ENCODE measurements around the gene PAK5. TPM values are rescaled to one million over a fixed set of nuclear protein-coding genes. Genes with fewer than 3 reads are reported as not detected.

The PAK5 gene
- total RNA-seq, 1 donor from 2014 or later: under 0.01 TPM

DNA sequence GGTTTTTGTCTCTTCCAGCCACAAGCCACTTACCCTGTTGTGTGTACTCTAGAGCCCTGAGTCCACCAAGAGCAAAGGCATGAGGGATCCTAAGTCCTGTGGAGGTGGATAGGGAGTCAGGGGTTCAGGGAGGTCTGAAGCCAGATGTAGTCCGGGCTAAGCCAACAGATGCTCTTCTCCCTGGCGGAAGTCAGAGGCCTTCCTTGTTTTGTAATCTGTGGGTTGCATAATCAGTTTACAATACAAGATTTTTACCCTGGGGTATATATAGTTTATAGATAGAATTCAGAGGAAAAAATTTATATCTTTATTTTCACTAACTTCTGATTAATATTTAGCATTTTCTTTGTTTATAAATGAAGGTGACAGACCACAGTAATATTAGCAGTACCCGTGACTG, 315.2 kb downstream of the PAK5 start:
- no peak for DNase-seq (ENCODE audit: low read depth in 2 of 2)

DNA sequence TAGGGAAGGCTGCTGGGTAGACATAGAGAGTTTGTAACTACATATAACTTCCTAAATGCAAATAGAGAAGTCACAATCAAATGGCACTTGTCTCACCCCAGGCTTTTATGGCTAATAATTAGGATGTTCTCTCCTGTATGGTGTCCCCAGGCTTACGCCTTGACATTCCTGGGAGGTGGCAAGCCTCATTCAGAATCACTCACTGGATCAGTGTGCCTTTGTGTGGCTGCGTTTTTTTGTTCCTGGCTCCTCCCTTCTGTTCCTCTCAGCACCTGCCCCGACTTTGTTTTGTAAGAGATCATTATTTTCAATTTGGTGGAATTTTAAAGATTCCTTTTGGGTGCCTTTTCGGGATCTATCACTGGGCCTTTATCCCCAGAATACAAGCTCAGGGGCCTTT, 318.8 kb downstream of the PAK5 start:
- no peak for DNase-seq (ENCODE audit: low read depth in 2 of 2)

DNA sequence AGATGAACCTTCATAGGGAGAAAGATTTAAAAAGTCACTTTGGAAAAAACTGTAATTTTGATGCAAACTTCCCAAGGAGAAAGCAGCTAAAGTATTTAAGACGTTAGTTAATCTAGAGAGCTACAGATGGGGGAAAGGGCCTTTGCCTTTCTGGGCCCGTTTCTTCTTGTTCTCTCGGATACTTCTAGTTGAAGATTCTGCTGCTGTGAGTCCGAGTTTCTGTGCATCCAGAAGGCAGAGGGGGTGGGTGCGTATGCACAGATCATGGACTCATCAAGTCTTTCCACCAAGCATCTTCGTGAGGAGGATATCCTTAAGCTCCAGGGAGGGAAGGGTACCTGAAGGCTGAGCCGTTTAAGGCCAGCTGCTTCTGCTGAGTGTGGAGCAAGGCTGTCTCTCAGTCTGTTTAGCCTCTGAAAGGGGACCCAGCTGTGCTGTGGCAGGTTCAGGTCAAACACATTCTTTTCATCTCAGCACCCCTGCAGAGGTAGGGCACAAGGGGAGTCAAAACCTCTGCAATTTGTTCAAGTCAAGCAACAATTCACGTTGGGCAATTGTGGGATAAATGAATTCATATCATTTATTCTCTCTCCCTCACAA, 320.2 kb downstream of the PAK5 start:
- DNase-seq (ENCODE audit: low read depth in 2 of 2): no peak

DNA sequence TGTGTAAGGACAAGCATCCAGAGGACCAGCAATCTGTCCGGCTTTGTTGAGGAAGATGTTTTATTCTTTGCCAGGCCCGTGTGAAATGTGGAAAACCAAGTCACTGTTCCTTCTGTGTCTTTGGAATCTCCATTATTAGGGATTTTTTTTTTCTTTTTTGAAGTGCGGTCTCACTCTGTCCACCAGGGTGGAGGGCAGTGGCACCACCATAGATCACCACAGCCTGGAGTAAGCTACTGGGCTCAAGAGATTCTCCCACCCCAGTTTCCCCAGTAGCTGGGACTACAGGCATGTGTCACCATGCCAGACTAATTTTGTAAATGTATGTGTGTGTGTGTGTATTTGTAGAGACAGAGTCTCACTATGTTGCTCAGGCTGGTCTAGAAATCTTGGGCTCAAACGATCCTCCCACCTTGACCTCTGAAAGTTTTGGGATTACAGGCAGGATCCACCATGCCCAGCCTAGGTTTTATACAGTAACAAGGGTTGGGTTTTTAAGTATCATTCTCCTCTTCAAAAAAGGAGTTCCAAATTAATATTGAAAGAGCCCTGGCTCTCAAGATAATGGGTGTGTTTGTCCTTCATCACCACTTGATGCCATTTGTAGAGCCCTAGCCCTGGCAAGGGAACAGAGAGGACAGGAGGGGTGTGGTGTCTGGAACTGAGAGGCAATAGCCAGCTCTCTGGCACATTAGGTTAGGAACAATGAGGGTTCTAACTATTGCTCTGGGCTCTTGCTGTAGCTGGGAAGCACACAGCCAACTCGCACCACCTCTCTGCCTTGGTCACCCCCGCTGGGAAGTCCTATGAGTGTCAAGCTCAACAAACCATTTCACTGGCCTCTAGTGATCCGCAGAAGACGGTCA, 321.3 kb downstream of the PAK5 start:
- no peak for DNase-seq (ENCODE audit: low read depth in 2 of 2)

DNA sequence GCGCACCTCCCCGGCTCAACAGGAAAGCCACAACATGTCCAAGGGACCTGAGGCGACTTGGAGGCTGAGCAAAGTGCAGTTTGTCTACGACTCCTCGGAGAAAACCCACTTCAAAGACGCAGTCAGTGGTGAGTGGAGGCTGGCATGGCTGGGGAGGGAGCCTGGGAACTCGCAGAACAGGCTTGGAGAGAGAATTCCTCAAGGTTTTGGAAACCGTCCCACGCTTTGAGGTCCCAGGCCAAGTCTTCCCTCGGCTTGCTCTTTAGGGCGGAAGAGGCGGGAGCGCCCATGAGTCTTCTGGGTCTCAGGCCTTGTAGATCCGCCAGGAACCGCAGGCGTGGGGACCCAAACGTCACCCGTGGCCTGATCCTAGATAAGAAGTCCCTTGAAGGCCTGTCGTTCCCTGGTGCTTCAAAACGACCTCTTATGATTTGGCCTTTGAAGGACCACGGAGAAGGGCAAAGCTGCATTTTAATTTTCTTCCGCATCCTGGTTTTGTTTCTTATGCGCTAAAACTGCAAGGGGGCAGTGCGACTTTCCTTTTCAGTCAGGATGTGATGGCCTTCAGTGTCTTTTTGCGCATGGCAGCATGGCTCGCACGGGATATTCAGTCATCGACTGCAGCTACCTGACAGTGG, 322.5 kb downstream of the PAK5 start:
- DNase-seq (ENCODE audit: low read depth in 2 of 2): no peak

DNA sequence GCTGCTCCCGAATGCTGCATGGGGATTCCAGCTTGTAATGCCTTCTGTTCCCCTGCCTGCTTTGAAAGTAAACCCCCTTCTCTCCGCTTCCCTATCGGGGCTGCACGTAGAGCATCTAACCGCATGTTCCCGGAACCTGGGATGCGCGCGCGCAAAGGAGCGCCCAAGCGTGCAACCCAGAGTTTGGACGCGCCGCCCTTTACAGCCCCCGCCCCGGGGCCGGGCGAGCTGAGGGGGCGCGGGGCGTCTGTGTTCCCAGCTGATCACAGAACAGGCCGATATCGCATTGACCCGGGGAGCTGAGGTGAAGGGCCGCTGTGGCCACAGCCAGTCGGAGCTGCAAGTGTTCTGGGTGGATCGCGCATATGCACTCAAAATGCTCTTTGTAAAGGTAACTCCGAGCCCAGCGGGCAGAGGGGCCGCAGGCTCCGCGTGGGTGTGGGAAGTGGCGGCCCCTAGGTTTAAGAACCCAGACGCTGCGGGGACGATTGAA, 323.1 kb downstream of the PAK5 start:
- DNase-seq (ENCODE audit: low read depth in 2 of 2): no peak

DNA sequence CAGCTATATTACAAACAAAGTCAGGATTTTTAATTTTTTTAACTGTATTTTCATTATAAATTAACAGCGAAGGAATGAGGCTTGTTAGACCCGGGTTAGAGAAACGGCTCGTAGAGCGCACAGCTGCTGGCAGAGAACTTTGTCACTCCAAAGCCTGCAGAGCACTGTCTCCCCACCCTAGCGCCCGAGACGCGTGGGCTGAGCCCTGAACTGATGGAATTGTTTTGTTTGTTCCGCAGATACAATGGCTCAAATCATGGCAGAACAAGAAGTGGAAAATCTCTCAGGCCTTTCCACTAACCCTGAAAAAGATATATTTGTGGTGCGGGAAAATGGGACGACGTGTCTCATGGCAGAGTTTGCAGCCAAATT, 323.7 kb downstream of the PAK5 start:
- no peak for DNase-seq (ENCODE audit: low read depth in 2 of 2)

DNA sequence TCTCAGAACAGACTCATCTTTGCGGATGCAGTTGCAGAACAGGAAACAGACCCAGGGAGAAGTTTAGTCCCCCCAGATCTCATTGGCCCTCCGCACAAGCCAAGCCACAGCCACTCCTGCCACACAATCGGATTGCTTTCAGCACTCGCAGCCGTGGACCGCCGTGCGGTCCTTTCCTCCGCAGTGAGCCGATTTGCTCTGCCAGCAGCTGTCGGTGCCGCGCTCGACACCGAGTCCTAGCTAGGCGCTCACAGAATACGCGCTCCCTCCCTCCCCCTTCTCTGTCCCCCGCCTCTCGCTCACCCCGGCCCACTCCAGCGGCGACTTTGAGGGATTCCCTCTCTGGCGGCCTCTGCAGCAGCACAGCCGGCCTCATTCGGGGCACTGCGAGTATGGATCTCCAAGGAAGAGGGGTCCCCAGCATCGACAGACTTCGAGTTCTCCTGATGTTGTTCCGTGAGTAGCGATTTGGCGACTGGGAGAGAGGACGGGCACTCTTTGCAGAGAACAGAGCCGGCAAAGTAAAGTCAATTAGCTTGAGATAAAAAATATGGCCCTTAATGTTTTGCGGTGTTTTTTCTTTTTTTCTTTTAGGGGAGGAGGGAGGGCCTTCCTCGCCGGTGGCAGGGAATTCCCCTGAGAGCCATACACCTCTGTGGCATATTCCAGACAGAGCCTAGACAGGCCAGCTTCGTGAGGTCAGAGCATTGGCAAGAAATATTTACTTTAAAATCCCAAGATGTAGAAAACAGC, 324.2 kb downstream of the PAK5 start, which contains the start of gene LAMP5:
Gene LAMP5, plus strand, starts transcription at position 130 of the 753 bp plus-strand sequence. Its CDS starts 263 bp downstream, at position 393.
- peak in 1 of 2 donors; percentile 31 for DNase-seq (ENCODE audit: low read depth in 2 of 2)

DNA sequence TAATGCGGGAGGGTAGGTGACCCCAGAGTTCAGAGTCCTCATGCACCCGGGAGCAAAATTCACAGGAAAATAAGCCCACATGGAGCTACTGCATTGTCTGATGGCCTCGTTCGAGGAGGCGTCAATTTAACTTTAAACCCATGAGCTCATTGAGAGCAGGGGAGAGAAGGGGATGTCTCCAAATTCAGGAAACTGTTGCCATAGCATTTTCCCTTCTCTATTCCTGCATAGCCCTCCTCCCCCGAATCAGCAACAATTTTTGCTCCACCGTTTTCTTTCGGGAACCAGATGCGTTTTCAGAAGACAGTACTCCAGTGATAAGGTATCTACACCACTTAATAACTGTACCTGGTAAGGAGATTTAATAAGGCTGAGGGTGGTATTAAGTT, 324.8 kb downstream of the PAK5 start:
- no peak for DNase-seq (ENCODE audit: low read depth in 2 of 2)

DNA sequence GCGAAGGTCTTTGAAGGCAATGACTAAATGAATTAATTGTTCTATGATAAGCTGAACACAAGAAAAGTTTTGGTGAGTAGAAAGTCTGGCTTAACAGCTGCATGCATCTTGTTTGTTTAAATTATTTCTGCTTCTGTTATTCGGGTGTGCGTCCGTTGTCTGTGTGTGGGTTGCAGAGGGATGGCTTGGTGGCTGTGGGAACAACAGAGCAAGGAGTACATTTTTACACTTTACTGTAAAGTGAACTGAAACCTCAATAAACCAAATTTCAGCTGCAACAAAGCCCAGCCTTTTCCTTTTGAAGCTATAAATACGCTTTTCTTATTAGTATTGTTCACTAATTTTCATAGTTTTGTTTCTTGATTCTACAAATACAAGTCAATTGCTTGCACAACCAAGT, 328.0 kb downstream of the PAK5 start:
- no peak for DNase-seq (ENCODE audit: low read depth in 2 of 2)

DNA sequence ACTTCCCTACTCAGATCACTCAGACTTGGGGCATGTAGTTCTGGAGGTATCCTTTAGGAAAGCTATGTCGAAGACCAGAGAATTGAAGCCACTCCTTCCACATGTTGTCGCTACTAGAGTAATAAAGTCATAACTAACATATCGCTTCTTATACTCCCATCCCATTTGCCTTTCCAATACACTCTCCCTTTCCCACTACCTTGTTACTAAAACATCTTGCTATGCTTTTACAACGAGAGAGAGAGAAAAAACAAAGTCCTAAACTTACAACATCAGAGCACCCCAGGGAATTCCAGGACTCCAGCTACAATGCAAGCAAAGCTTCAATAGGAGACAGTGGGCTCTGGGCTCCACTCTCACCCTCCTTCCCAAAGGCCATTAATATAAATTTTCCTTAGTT, 329.6 kb downstream of the PAK5 start:
- no peak for DNase-seq (ENCODE audit: low read depth in 2 of 2)

DNA sequence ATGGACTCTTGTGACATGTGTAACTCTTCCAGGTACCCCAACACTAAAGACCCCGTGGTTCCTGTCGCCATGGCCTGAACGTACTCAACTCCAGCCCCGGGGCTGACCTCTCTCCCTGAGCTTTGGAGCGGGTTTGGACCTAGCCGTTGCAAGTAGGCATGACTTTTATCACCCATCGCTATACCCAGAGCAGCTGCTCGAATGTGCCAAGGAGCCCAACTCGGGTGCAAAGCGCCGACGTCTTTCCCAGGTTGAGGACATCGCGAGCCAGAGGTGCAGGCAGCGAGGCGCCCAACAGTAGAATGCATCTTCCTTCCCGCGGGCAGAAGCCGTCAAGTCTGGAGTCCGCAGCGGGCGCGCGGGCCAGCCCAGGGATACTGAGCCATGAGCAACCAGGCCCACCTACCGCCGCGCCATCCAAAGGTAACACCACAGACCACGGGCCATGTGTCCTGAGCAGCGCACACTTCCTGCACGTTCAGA, 330.1 kb downstream of the PAK5 start:
- no peak for DNase-seq (ENCODE audit: low read depth in 2 of 2)

DNA sequence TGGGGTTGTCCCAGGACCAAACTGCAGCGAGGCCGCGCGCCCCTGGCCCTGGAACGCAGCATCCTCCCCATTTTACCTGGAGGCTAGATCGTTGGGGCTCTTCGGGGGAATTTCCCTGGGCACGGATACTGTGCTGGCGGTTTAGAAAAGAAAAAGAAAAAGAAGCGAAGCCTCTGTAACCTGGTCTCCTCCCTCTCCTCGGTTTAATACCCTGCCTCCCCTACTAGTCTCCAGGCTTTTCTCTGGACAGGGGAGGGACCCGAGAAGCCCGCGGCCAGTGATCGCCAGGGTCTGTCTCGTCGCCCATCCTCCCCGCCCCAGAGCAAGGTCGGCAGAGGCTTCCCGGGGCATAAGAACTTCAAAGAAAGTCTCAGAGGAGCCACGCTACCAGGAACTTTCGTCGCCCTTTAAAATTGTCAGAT, 330.6 kb downstream of the PAK5 start:
- DNase-seq (ENCODE audit: low read depth in 2 of 2): no peak

DNA sequence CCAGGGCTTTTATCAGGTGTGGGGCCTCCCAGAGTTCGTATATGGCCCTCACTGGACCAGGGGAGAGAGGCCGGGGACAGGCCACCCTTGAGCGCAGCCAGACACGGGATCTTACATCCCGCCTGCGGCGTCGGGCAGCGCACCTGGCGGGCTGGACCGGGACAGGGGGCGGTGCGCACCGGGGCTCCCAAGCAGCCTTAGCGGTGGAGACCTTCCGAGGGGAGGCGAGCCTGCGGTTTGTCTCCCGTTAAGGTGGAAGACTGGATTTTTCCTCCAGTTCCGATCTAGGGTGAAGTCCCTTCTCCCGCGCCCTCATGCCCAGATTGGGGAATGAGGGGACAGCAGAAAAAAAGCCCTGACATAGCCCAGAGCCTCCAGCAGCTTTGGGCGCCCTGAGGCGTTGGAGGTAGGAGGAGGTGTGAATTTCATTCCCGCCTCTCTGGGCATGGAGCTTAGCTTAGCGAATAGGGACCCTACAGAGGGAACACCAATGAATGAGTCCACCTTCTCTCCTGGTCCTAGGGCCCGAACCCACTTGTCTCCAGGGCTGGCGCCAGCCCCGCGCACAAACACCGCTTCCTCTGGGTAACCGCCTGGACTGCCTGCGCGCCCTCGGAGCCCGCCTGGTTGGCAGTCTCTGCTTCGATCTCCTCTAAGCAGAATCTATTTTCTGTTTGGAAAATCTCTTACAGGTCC, 331.2 kb downstream of the PAK5 start:
- DNase-seq (ENCODE audit: low read depth in 2 of 2): no peak

DNA sequence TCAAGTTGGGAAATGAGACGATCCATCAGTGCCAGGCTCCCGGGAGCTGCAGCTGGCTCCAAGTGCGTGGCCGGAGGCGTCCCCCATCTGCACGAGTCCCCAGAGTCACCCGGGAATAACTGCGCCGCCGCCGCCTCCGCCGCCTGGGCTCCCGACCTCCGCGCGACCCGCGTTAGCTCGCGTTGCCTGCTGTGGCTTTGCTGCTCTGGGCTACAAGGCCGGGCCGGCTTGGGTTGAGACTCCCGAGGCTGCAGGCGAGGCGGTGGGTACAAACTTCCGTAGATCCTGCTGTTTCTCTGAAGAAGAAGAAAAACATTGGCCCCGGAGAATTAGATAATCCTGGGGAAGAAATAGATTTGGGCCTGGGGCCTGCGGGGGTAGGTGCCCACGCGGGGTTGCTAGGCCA, 331.9 kb downstream of the PAK5 start:
- no peak for DNase-seq (ENCODE audit: low read depth in 2 of 2)

DNA sequence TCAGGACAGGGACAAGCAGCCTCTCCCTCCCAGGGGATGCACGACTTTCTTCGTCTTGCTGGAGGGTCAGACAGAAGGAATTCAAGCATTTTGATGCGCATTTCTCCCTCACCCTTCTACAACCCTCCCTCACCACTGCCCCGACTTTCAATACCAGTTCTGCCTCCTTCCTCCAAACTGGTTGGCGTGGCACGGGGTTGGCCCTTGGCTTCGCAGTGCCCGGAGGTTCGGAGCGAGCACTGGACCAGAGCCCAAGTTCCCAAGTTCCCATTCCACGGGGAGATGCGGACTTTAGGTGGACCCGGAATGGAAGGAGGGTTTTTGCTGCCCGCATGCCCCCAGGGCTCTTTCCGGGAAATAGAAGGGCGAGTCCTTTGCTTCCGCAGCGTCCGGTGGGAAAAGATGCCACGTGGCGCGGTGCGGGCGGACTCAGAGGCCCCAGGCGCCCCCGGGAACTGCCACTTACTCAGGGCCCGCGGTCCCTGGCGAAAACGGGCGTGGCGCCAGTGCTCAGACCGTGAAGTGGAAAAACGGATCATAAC, 332.5 kb downstream of the PAK5 start:
- no peak for DNase-seq (ENCODE audit: low read depth in 2 of 2)

DNA sequence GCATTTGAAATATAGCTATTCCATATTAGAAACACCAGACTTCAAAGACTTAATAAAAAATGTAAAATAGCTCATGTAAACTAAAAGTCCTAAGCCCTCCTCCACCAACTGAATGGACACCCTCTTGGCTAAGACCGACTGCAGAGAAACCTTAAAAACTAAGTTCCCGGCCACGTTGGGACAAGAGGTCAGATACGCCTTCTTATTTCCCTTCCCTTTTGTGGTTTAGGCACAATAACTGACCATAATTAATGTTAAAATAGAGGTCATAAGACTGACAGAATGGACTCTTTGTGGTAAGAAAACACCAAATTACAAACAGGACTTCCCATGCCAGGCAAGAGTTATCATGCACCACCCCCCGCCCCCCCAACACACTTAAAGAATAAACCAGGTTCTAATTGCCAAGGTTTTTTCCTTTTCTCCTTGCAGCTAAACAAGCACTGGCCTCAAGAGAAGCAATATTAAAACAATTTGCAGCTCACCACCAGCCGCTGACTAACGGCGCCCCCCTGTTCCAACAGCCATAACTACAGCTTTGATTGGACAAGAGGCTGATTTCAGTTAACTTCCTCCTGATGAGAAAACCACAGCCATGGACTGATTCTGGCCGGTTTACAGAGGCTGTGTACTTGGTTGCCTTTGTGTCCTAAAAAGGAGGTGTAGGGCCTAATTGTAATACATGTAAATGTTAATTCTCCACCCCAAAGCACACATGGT, 335.2 kb downstream of the PAK5 start:
- DNase-seq (ENCODE audit: low read depth in 2 of 2): no peak

DNA sequence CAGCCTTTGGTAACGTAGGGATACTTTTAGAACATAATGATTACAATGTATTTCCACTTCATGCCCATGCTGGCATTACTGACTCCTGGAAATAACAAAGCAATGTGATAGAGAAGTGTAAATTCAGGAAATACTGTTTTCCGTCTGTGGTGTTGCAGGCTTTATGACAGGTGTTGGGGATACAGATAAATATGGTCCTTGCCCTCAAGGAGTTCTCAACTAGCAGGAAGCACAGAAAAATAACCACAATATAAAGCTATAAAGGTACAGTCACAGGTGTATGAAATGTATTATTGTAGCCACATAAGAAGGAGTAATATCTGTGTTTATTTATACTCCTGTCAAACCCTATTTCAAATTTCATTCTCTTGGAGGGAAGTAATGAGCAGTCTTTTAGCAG, 337.4 kb downstream of the PAK5 start:
- no peak for DNase-seq (ENCODE audit: low read depth in 2 of 2)

DNA sequence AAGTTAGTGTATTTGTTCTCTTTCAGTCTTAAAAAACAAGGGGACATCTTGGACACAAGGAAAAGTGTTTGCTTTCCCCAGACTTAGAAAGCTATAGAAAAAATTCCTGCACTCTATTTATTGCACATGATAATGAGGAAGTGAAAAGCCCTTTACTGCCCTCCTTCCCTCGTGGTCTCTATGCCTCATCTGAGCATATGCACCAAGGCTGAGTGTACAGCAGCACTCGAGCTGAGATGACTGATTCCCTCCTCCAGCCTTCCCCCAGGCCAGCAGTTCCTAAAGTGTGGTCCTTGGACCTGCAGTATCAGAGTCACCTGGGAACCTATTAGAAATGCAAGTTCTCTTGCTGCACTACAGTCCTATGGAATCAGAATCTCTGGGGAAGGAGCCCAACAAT, 338.8 kb downstream of the PAK5 start:
- no peak for DNase-seq (ENCODE audit: low read depth in 2 of 2)

Measured in dermis microvascular lymphatic vessel endothelial cell (primary cell).